Loucy (cell line): ENCODE data around the gene PRELID1.

Source experiments
- H2AFZ ChIP-seq: fragments of 200-600 bp; sonication (generic); 2 replicates; pipeline ENCODE4 v1.6.0; 2016; ENCODE audit warnings: antibody characterized with exemption, mild to moderate bottlenecking, low read length, moderate library complexity
- H3F3A ChIP-seq: fragments of 200-600 bp; 2 replicates; pipeline ENCODE4 v1.6.0; 2016; ENCODE audit warnings: antibody characterized with exemption, low read depth, mild to moderate bottlenecking
- H3K27me3 ChIP-seq: fragments of 200-600 bp; sonication (generic); 2 replicates; pipeline ENCODE4 v1.6.1; 2014; ENCODE audit warnings: low read length, mild to moderate bottlenecking; ENCODE audit not compliant: insufficient read depth, poor library complexity, severe bottlenecking
- H3K36me3 ChIP-seq: fragments of 200-600 bp; sonication (generic); 2 replicates; pipeline ENCODE4 v1.6.1; 2016; ENCODE audit warnings: low read length; ENCODE audit not compliant: insufficient read depth
- H3K4me1 ChIP-seq: fragments of 200-600 bp; sonication (generic); 2 replicates; pipeline ENCODE4 v1.5.1; 2014; ENCODE audit warnings: low read length, mild to moderate bottlenecking; ENCODE audit not compliant: insufficient read depth, poor library complexity, severe bottlenecking
- H3K4me2 ChIP-seq: fragments of 200-600 bp; sonication (generic); 2 replicates; pipeline ENCODE4 v1.6.0; 2014; ENCODE audit warnings: antibody characterized with exemption, low read length, low read depth, mild to moderate bottlenecking; ENCODE audit not compliant: poor library complexity, severe bottlenecking
- H3K4me3 ChIP-seq: fragments of 200-600 bp; sonication (generic); 2 replicates; pipeline ENCODE4 v1.5.1; 2014; ENCODE audit warnings: low read length, mild to moderate bottlenecking, mixed read lengths; ENCODE audit not compliant: poor library complexity, severe bottlenecking
- H3K79me2 ChIP-seq: fragments of 200-600 bp; sonication (generic); 2 replicates; pipeline ENCODE4 v1.6.1; 2014; ENCODE audit warnings: low read length; ENCODE audit not compliant: insufficient read depth
- H3K9ac ChIP-seq: fragments of 200-600 bp; sonication (generic); 2 replicates; pipeline ENCODE4 v1.6.0; 2014; ENCODE audit warnings: mild to moderate bottlenecking, low read depth, low read length, moderate library complexity; ENCODE audit not compliant: poor library complexity, severe bottlenecking
- H3K9me2 ChIP-seq: fragments of 200-600 bp; sonication (generic); replicated peaks from 2 replicates; pipeline ENCODE4 v1.6.1; 2016; ENCODE audit warnings: low read depth, low read length, mixed read lengths
- H3K9me3 ChIP-seq: fragments of 200-600 bp; sonication (generic); 2 replicates; pipeline ENCODE4 v1.6.1; 2014; ENCODE audit warnings: mild to moderate bottlenecking, antibody characterized with exemption, low read length, low read depth; ENCODE audit not compliant: insufficient read depth
- H4K20me1 ChIP-seq: fragments of 200-600 bp; sonication (generic); 2 replicates; pipeline ENCODE4 v1.6.0; 2014; ENCODE audit warnings: antibody characterized with exemption, low read length, mild to moderate bottlenecking; ENCODE audit not compliant: insufficient read depth, poor library complexity, severe bottlenecking
- EZH2phosphoT487 ChIP-seq: fragments of 200-600 bp; IDR thresholded peaks from 2 replicates; pipeline ENCODE4 v1.6.1; 2018; ENCODE audit warnings: antibody characterized with exemption, mild to moderate bottlenecking, moderate library complexity, borderline replicate concordance
- TF ChIP-seq, protein P1 (sequence below): fragments of 200-600 bp; sonication (generic); conservative IDR thresholded peaks from 2 replicates; pipeline ENCODE4 v1.5.1; 2014; ENCODE audit warnings: mild to moderate bottlenecking, antibody characterized with exemption, low read length

Gene PRELID1

DNA sequence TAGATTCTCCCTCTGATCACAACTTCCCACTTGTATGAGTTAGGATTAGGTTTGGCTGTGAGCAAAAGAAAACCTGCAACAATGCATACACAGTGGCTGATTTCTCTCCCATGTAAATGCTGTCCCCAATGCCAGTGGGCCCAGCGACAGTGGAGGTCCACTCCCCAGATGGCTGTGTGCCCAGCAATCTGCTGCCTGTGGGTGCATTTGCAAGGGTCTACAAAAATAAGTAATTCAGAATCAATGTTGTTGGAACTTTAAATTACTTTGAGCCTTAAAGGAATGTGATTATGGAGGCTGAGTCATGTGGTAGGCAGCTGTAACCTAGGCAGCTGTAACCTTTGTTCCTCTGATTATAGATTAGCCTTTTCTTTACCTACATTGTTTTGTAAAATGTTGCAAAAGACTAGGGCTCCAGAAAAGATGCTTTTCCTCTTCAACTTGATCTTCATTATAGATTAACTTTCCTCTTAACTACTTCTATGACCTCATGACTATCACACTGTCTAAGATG is 22.3 kb downstream of the PRELID1 start:
- Histone ChIP-seq H3F3A (no peaks in the 10 kb centered on the region), H3K9ac (no peak overlapping the region), H2AFZ (no peak overlapping the region), H3K9me2 (no peaks in the 10 kb centered on the region), H3K4me1 (peaks cover 5% of the 10 kb centered on the region), H3K79me2 (no peaks in the 10 kb centered on the region), H3K27me3 (no peaks in the 10 kb centered on the region), H3K4me3 (no peak overlapping the region), H4K20me1 (no peaks in the 10 kb centered on the region), H3K4me2 (no peak overlapping the region), H3K9me3 (no peaks in the 10 kb centered on the region), H3K36me3 (no peaks in the 10 kb centered on the region; the same call in 1 of the 2 replicates)
- TF ChIP-seq, protein P1, sequence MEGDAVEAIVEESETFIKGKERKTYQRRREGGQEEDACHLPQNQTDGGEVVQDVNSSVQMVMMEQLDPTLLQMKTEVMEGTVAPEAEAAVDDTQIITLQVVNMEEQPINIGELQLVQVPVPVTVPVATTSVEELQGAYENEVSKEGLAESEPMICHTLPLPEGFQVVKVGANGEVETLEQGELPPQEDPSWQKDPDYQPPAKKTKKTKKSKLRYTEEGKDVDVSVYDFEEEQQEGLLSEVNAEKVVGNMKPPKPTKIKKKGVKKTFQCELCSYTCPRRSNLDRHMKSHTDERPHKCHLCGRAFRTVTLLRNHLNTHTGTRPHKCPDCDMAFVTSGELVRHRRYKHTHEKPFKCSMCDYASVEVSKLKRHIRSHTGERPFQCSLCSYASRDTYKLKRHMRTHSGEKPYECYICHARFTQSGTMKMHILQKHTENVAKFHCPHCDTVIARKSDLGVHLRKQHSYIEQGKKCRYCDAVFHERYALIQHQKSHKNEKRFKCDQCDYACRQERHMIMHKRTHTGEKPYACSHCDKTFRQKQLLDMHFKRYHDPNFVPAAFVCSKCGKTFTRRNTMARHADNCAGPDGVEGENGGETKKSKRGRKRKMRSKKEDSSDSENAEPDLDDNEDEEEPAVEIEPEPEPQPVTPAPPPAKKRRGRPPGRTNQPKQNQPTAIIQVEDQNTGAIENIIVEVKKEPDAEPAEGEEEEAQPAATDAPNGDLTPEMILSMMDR, result no peak
- no peak for TF ChIP-seq EZH2phosphoT487

DNA sequence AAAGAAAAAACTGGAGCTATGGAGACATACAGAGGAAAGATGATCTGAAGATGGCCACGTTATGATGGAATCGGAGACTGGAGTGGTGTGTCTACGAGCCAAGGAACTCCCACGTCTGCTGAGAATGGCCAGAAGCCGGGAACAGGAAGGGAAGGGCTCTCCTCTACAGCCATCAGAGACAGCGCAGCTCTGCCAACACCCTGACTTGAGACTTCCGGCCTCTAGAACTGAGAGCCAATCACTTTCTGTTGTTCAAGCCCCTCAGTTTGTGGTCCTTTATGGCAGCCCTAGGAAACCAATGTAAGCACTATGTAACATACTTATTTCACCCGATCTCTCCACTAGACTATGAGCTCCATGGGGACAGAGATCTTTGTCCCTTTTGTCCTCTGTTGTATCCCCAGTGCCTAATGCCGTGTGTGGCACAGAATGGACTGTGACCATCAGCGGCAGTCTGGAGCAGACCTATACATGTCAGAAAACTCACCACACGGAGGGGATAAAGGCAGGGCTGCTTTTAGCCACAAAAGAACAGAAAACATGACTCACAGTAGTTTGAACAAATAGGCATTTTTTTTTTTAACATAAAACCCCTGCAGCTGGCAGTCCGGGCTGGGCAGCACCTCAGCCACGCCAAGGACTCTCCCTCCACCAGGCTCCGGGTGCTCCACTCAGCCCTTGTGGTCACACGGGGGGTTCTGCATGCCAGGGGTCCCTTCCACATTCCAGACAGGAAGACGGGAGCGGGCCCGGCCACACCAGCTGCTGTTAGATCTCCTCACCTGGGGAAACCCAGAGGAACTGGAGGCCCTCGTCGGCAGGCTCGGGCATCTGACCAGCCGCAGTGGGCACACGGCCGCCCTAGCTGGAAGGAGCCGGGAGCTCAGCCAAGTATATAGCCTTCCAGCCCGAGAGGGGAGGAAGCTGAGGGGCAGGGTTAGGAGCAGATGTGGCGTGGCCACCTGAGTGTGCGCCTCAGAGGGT is 24.2 kb downstream of the PRELID1 start:
- Histone ChIP-seq H3K9me3 (no peaks in the 10 kb centered on the region), H3K4me1 (peaks cover 16% of the 10 kb centered on the region), H3K4me2 (no peak overlapping the region), H3K79me2 (no peaks in the 10 kb centered on the region), H3K9me2 (no peaks in the 10 kb centered on the region), H2AFZ (no peak overlapping the region), H3K9ac (no peak overlapping the region), H3F3A (no peaks in the 10 kb centered on the region), H4K20me1 (no peaks in the 10 kb centered on the region), H3K36me3 (no peaks in the 10 kb centered on the region; the same call in 1 of the 2 replicates), H3K27me3 (no peaks in the 10 kb centered on the region), H3K4me3 (no peak overlapping the region)
- TF ChIP-seq, protein P1, result no peak
- no peak for TF ChIP-seq EZH2phosphoT487

DNA sequence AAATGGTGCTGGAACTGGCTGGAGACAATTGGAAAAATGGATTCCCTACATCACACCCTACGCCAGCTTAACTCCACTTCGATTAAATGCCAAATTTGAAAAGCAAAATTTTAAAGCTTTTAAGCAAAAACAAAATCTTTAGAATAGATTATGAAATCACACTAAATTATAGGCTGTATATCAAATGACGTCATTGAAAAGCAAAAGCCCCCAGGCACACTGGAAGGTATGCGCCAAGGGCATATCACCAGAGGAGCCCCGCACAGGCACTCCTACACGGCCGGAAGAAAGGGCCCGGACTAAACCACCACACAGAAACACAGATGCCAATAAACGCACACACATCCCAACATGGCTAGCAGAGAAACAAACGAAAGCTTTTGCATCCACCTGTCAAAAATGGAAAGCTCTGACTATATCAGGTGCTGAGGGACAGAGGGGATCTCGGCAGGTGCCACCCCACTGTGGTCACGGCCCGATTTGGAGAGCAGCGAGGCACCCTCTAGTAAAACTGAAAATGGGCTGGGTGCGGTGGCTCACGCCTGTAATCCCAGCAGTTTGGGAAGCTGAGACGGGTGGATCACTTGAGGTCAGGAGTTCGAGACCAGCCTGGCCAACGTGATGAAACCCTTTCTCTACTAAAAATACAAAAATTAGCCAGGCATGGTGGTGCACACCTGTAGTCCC is 25.1 kb downstream of the PRELID1 start:
- TF ChIP-seq, protein P1, result no peak
- Histone ChIP-seq H4K20me1 (no peaks in the 10 kb centered on the region), H3K4me3 (no peak overlapping the region), H3K9me2 (no peaks in the 10 kb centered on the region), H3K9ac (no peak overlapping the region), H3K9me3 (no peaks in the 10 kb centered on the region), H3F3A (no peaks in the 10 kb centered on the region), H3K4me1 (peaks cover 16% of the 10 kb centered on the region), H3K36me3 (peaks cover 8% of the 10 kb centered on the region; the same call in 1 of the 2 replicates), H3K4me2 (no peak overlapping the region), H3K27me3 (no peaks in the 10 kb centered on the region), H3K79me2 (no peaks in the 10 kb centered on the region), H2AFZ (no peak overlapping the region)
